HG02610 (cell line): Measurements from ENCODE around the gene TMEM132C.

ENCODE experiments used
- ATAC-seq: cut with Tn5 transposase; IDR thresholded peaks from one replicate; pipeline ENCODE4 v1.9.1; 2021; ENCODE audit warnings: mild to moderate bottlenecking, moderate library complexity; ENCODE audit not compliant: unreplicated experiment

Gene TMEM132C

GRCh38 chr12:128286970-128287369 lies 20.0 kb downstream of the TMEM132C start:
- no peak for ATAC-seq

DNA sequence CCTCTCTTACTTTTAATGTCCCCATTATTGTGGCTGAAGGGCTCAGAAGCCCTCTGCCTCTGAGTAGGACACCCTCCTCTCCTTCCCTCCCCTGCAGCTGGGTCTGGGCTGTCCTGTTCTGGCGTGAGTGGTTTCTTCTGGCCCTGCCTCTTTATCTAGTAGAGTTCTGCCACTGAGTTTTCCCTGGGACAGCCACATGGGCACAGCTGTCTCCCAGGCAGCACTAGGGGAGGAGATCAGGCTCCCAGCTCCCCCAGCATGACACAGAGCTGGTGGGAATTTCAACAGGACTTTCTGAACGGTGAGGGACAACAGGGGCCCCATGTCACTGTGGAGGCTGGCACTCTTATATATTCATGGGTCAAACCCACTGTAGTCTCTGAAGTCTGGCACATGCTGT lies 21.4 kb downstream of the TMEM132C start:
- ATAC-seq, result no peak

DNA sequence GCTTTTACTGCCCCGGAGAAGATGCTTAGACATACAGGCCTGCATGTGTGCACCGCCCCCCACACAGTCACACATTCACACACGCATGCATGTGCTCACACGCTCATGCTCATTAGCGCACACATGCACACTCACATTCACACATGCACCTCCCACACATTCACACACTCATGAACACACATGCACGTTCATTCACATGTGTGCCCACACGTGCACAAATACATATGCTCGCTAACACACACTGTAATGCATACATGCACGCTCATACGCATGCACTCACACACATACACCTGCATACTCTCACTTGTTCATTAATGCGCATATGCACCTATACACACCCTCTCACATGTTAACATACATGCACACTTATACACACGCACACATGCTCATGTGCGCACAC lies 21.9 kb downstream of the TMEM132C start:
- ATAC-seq, result no peak

- no peak for ATAC-seq
Observed at GRCh38 chr12:128290938-128291337, 24.0 kb downstream of the TMEM132C start.

DNA sequence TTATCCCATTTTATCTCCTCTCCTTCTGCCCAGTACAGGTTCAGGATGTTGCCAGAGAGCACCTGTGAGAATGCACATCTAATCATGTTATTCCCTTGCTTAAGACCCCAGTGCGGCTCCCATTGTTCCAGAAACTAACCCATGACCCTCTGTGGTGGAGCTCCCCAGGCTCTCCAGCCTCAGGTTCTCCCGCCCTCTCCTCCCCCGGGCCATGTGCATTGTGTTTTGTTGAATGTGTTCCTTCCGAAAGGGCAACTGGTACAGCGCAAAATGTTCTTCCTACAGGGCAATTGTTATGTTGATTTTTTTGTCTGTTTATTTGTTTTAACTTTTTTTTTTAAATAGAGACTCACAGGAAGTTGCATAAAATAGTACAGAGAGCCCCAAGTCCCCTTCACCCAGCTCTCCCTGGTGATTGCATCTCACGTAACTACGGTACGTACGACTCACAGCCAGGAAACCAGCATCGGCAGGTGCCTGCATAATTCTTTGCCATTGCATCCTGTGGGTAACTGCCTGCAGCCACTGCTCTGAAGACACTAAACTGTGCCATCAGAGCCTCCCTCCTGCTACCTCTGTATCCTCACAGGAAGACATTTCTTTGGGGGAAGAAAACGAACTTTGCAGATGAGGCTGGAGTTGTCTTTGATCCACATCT lies 31.2 kb downstream of the TMEM132C start:
- ATAC-seq, result no peak

DNA sequence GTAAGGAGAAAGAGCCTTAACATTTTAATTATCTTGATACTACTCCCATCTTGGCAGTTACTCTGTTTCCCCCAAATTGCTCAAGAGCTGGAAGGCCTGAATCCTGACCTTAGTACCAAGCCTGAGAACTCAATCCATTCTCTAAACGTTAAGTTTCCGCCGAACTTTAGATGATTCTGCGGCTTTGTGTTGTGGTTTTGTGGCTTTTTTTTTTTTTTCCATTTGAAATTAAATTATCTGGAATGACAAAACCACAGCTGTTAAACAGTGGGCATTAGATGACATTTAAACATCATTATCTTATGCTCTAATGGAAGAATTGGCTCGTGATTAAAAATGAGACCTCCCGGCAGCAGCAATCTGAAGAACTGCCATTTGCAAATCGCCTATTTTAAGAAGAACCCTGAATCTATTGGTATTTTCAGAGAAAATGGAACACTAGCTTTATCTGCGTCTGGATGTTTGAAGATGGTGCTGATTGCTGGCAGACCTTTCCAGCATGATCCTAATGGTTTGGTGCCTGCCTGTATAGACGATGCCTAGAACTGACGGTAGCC lies 38.4 kb downstream of the TMEM132C start:
- no peak for ATAC-seq

GRCh38 chr12:128307791-128308190 lies 40.8 kb downstream of the TMEM132C start:
- ATAC-seq, result no peak

DNA sequence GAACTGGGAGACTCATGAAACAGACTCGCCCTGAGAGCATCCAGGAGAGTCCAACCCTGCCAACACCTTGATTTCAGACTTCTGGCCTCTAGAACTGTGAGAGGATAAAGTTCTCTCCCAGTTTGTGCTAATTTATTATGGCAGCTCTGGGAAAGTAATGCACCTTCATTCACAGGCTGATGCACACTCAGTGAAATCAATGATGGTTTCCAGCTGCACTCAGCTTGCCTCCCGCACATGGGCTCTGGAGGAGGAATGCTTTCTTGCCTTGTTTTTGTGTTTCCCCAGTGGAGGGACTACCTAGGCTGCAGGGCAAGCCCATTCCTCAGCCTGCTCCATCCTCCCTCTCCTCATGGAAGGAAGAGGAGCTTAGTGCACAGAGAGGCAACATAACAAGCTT lies 45.7 kb downstream of the TMEM132C start:
- ATAC-seq, result no peak

DNA sequence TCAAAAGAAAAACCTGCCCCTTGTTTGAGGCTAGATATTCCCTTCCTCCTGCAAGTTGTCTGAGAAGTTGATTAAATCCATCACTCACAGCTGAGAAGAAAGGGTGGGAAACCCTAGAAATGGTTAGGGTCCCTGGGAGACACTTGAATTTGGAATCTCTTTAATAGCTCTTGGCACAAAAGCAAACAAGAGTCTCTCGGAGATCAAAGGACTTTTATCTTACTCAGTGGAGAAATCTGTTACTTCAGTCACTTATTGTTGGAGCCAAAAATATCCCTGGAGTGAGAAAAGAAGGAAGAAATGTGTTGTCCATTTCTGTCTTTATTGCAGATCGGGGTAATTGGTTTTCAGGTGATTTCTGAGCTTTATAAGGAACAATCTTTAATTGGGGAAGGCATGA lies 47.0 kb downstream of the TMEM132C start:
- no peak for ATAC-seq

- ATAC-seq, result no peak
Observed at GRCh38 chr12:128314611-128315010, 47.6 kb downstream of the TMEM132C start.

DNA sequence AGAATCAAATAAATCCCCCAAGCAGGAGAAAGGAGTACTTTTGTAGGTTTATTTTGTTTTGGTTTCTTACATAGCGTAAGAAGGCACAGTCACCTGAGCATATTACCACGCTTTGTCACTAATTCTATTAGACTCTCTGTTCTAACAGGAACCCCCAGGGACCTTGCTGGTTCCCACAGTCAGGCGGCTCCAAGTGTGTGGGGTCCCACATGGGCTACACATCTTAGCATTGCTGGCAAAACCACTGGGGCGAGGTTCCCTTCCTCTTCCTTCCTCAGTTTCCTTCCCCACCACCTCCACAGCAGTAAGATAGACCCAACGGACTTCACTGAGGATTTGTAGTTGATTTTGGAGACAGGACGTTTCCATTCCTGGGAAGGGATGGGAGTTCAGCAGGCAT lies 49.1 kb downstream of the TMEM132C start:
- no peak for ATAC-seq

DNA sequence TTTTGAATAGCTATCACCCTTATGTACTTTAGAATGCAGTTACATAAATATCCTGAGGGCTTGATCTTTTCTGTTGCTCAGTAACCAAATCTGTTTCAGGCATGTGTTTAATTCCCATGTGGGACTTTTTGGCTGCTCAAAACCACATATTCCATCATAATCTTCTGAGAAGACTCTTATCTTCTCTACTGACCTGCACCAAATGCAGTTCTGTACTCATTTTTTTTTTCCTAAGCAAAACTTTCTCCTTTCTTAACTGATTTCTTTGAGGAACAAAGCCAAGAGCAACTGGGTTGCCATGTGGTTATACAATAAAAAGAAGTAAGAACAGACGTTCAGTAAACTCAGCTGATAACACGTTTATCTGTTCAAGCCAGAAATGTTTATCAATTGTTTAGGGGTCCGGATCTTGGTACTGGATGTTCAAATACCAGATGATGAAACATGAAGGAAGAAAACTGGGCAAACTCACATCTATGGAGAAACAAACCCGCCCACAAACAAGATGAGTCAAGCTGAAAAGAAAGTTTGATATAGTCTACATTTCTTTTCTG lies 50.1 kb downstream of the TMEM132C start:
- ATAC-seq, result no peak

DNA sequence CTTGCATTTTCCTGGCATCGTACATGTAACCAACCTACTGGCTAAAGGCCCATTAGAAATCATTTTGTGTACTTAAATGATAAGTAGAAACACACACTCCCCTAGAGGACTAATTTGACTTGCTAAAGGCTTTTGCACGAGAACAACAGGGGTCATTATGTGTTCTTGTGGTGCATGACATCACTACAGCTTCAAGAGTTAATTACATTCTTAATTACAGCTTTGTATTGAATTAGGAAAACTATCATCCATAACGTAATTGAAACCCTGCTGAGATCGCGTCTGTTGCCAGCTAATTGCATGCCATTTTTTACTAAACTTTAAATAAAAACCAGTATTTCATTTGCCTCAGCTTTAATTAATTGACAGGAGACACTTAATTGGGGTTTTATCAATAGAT lies 51.4 kb downstream of the TMEM132C start:
- ATAC-seq, result no peak

DNA sequence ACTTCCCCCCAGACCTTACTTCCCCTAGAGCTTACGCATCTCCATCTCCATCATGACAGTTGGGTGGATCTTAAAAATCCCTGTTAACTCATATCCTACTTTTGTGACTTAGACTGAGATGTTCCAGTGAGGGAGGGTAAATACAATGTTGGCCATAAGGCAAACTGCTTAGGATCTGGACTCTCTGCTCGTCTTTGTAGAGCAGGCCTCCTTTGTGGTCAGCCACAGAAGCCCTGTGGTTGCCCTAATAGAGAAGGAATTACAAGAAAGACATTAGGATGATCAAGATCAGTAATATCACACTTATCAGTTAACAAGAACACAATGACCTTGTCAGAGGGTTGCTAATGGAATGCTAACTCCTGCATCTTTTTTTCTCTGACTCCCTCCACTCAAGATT lies 52.0 kb downstream of the TMEM132C start:
- no peak for ATAC-seq

- ATAC-seq, result no peak
Observed at GRCh38 chr12:128322341-128322740, 55.4 kb downstream of the TMEM132C start.

DNA sequence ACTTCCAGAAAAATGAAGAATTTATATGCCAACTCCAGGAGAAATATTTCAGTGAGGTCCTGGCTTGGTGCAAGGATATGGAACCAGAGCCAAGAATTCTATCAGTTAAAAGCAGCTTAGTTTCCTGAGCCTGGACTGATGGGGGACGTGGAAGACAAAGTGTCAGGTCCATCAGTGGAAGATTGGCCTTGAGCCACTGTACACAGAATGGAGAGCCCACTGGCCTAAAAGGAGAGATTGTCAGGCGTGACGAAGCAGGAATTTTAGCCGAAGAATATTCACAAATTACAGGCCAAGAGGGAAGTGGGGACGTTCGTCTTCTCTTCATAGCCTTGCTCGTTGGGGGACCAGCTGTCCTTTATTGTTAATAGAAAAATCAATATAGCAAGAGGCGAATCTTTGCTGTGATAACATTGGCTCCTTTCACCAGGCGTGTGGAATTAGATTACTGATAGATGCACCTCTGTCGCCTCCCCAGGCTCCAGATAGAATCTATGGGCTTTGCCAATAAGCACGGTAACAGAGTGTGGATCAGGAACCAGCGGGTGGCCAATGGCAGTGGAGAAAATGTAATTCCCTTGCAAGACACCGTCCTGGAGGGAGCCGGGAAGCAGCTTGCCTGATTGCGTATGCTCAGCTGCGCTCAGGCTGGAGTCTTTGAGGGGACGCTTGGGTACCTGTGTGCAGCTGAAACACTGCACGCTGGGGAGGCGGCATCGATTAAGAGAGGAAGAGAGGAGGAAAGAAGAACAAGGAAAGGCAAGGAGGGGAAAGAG lies 56.4 kb downstream of the TMEM132C start:
- no peak for ATAC-seq

DNA sequence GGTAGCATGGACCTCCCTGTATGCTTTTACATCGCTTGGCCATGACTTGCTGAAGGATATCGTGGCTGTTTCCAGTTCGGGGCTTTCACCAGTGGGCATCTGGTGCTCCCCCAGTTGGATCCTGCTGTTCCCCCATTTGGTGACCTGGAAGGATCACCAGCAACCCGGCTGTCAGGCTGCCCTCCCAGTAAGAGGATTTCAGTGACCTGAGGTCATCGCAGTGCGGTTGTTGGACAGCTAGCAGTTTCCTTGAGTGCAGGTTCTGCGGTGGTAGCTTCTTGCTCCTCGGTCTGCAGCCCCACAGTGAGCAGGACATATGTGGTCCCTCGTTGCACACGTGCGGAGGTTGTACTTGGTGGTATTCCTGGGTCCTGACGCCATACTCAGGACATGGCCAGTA lies 58.7 kb downstream of the TMEM132C start:
- ATAC-seq, result no peak

DNA sequence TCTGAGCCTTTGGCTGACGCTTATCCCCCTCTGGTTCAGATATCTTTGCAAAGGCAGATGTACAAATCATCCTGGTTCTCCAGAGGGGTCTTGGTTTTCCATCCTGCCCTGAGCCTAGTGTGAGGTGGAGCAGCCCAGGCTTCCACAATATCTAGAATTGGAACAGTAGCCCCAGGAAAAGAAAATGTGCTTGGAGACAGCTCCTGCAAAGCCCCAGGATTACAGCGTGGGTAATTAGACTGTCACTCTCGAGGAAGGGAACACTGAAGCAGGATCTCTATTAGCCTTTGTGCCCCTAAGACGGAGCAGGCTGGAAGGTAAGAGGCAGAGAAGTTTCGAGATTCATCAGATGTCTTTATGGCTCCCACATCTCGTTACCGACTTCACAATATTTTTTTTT lies 59.4 kb downstream of the TMEM132C start:
- no peak for ATAC-seq

DNA sequence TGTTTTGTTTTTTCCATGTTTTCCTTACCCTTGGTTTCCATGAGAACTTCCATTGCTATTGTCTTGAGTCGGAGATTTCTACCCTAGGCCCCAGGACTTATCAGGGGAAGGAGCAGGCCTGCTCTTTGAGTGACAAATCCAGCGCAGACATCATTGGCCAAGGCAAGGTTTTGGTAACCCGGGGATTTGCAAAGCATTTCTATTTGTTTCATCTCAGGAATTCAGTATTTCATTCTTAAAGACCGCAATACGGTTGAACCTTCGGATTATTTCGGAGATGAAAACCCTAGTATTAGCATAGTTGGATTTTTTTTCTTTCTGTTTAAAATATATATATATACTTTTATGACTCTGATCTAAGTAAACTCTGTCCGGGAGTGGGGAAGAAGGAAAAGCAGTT lies 62.0 kb downstream of the TMEM132C start:
- no peak for ATAC-seq

DNA sequence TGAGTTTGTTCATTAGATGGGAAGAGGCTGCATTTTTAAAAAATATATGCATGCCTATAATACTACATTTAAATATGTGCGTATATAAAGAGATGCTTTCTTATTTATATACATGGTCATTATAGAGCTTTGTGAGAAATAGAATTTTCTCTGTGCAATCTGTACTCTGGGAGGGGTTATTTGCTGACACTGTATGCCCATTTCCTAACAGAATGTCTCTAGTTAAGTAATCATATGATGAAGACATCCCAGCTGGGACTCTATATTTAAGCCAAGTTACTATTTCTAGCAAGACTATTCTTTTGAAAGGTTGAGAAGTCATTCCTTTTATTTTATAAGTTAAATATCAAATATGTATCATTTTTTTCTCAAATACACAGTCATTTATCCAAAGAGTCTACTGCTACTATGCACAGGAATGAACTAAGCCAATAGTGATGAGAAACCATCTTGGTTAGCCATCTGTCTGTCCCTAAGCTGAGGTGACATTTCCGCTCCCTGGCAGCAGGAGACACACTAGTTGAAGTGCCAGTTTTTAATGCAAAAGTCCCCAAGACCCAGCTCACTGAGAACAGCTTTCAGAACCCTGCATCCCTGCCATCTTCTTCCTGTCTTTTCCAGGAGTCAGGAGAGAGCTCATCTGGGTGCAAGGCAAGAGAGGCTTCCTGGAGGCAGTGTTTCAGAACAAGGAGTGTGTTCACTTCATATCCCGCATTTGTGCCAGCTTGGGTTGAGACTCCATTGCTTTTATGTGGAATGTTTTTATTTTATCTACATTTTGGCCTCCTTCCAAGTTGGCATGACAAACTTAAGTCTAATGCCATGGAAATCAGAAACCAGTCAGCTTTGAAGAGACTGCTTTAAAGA lies 69.5 kb downstream of the TMEM132C start:
- ATAC-seq, result no peak

DNA sequence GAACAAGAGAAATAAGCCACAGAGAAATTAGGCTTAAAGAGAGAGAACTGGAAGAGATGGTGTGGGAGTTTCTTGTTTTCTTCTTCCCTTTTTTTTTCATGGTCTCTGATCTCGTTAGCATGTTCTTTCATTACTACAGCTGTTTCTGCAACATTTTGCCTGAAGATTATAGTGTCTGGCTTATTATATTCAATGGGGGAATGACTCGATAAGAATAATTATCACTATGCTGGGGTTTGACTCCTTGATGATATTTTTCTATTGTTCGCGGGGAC lies 70.0 kb downstream of the TMEM132C start:
- no peak for ATAC-seq
